ENCODE data around the gene APBA2. TPM values are rescaled to one million over a fixed set of nuclear protein-coding genes. Genes with fewer than 3 reads are reported as not detected.

The APBA2 gene
- polyA plus RNA-seq, 1 donor: 3.5 TPM

Other genes with a start within 250 kb of the APBA2 start
- 1.3 TPM for gene GOLGA8M, start 173.6 kb upstream of the APBA2 start, polyA plus RNA-seq
- gene GOLGA6L7, start 37.3 kb upstream of the APBA2 start, polyA plus RNA-seq: 0.18 TPM